OCI-LY3 (cell line): ENCODE results near the gene MAGEA6.

ENCODE experiments used
- H2AFZ ChIP-seq: fragments of 200-600, 300-600 bp; shearing (Covaris generic); 2 replicates; pipeline ENCODE4 v1.6.0; 2014; ENCODE audit warnings: antibody characterized with exemption, low read depth, low read length
- H3K27ac ChIP-seq: fragments of 200-600, 300-600 bp; sonication (generic); 2 replicates; pipeline ENCODE4 v1.5.1; 2014; ENCODE audit warnings: mild to moderate bottlenecking, low read length, moderate library complexity, mixed read lengths
- H3K27me3 ChIP-seq: fragments of 200-600, 300-600 bp; sonication (generic); 2 replicates; pipeline ENCODE4 v1.6.1; 2014; ENCODE audit warnings: low read depth, low read length, mixed read lengths
- H3K36me3 ChIP-seq: fragments of 200-600, 300-600 bp; sonication (generic); replicated peaks from 2 replicates; pipeline ENCODE3; 2014; ENCODE audit warnings: low read depth, low read length, mixed read lengths
- H3K4me1 ChIP-seq: fragments of 300-600, 200-600 bp; sonication (generic); 2 replicates; pipeline ENCODE4 v1.6.1; 2014; ENCODE audit warnings: low read length, mixed read lengths
- H3K4me2 ChIP-seq: fragments of 200-600, 300-600 bp; sonication (generic); 2 replicates; pipeline ENCODE4 v1.6.1; 2014; ENCODE audit warnings: low read length, mixed read lengths
- H3K4me3 ChIP-seq: fragments of 300-600, 200-600 bp; sonication (generic); 2 replicates; pipeline ENCODE4 v1.5.1; 2014; ENCODE audit warnings: antibody characterized with exemption, mild to moderate bottlenecking, low read length, moderate library complexity
- H3K79me2 ChIP-seq: fragments of 300-600, 200-600 bp; shearing (Covaris generic); 2 replicates; pipeline ENCODE4 v1.6.1; 2014; ENCODE audit warnings: mild to moderate bottlenecking, low read length, mixed read lengths
- H3K9ac ChIP-seq: fragments of 300-600, 200-600 bp; shearing (Covaris generic); 2 replicates; pipeline ENCODE4 v1.6.0; 2014; ENCODE audit warnings: mild to moderate bottlenecking, low read length, moderate library complexity
- H3K9me3 ChIP-seq: fragments of 200-600, 300-600 bp; shearing (Covaris generic); 2 replicates; pipeline ENCODE4 v1.6.1; 2014; ENCODE audit warnings: low read length, mixed read lengths; ENCODE audit not compliant: insufficient read depth
- H4K20me1 ChIP-seq: fragments of 200-600, 300-600 bp; sonication (generic); 2 replicates; pipeline ENCODE4 v1.6.1; 2016; ENCODE audit warnings: low read length, mixed read lengths; ENCODE audit not compliant: insufficient read depth
- EZH2phosphoT487 ChIP-seq: fragments of 200-600 bp; shearing (Covaris generic); IDR thresholded peaks from 2 replicates; pipeline ENCODE4 v1.6.1; 2018; ENCODE audit warnings: antibody characterized with exemption, mixed run types, low read depth
- TF ChIP-seq, protein P1 (sequence below): fragments of 200-600, 300-600 bp; sonication (generic); IDR thresholded peaks from 2 replicates; pipeline ENCODE4 v1.5.1; 2014; ENCODE audit warnings: antibody characterized with exemption, low read length, low read depth

MAGEA6 gene

DNA sequence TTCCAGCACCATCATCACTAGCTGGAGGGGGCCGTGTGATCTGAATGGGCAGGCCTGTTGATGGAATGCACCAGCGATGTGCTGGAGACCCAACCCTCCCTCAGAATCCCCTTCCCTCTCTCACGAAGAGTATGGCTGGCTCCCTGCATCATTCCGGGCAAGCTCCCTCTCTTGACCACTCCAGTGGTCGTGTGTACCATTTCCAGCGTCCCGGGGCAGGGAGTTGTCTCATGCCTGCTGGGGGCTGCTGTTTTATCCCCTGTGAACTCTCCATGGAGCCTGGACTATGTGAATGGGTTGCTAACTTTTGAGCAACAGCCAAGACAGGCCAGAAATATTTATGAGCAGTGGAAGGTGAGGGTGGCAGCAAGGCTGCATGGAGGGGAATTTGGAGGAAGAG, 44.1 kb downstream of the MAGEA6 start:
- H3K9ac ChIP-seq, result no peak overlapping the region

More for the DNA sequence above, 44.1 kb downstream of the MAGEA6 start:
- no peak overlapping the region for H3K4me2 ChIP-seq
- no peak for TF ChIP-seq EZH2phosphoT487
- TF ChIP-seq, protein P1, sequence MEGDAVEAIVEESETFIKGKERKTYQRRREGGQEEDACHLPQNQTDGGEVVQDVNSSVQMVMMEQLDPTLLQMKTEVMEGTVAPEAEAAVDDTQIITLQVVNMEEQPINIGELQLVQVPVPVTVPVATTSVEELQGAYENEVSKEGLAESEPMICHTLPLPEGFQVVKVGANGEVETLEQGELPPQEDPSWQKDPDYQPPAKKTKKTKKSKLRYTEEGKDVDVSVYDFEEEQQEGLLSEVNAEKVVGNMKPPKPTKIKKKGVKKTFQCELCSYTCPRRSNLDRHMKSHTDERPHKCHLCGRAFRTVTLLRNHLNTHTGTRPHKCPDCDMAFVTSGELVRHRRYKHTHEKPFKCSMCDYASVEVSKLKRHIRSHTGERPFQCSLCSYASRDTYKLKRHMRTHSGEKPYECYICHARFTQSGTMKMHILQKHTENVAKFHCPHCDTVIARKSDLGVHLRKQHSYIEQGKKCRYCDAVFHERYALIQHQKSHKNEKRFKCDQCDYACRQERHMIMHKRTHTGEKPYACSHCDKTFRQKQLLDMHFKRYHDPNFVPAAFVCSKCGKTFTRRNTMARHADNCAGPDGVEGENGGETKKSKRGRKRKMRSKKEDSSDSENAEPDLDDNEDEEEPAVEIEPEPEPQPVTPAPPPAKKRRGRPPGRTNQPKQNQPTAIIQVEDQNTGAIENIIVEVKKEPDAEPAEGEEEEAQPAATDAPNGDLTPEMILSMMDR, result no peak
- no peaks in the 10 kb centered on the region for H3K79me2 ChIP-seq
- no peaks in the 10 kb centered on the region for H3K36me3 ChIP-seq
- no peak overlapping the region for H2AFZ ChIP-seq
- no peaks in the 10 kb centered on the region for H3K4me1 ChIP-seq
- no peaks in the 10 kb centered on the region for H3K27me3 ChIP-seq
- H3K27ac ChIP-seq, result no peak overlapping the region
- no peak overlapping the region for H3K4me3 ChIP-seq
- no peaks in the 10 kb centered on the region for H4K20me1 ChIP-seq
- H3K9me3 ChIP-seq, result no peaks in the 10 kb centered on the region
